Measurements from ENCODE around the gene TULP3. TPM values are rescaled to one million over a fixed set of nuclear protein-coding genes. Genes with fewer than 3 reads are reported as not detected.

TULP3 gene
- total and polyA plus RNA-seq, 2 of the 8 experiments (the other 6 are each of a cell fraction or from before 2014, with no cell fraction given), result 18.4 to 21.2 TPM

- H3K9ac ChIP-seq (replicated peaks in 1 of 4; ENCODE audit: extremely low read depth in 1 of 4, low read depth in 3 of 4, low read length in 3 of 4), result peak overlapping the region in 2 of 4 experiments; percentile 68 to 90; a peak in 2 of 7 replicates
- TF ChIP-seq JUND (IDR thresholded peaks at IDR 0.05; ENCODE audit: low read length) (no peak), TAF1 (IDR thresholded peaks at IDR 0.05; ENCODE audit: low read depth, low read length) (no peak), CHD2 (IDR thresholded peaks at IDR 0.05; ENCODE audit: low read length) (no peak), CBX8 (IDR thresholded peaks at IDR 0.05; ENCODE audit: borderline replicate concordance, low read depth, low read length) (no peak), TEAD4 (IDR thresholded peaks at IDR 0.05; ENCODE audit: low read depth, low read length) (no peak), SP2 (IDR thresholded peaks at IDR 0.05; ENCODE audit: low read length) (no peak), KDM4A (IDR thresholded peaks at IDR 0.05; ENCODE audit: low read depth, low read length, severe bottlenecking) (no peak), E2F6 (IDR thresholded peaks at IDR 0.05) (no peak), RBBP5 (IDR thresholded peaks at IDR 0.05; ENCODE audit: borderline replicate concordance, low read depth, low read length) (no peak), PHF8 (conservative IDR thresholded peaks at IDR 0.05; ENCODE audit: low read depth, low read length) (no peak), SAP30 (IDR thresholded peaks at IDR 0.05; ENCODE audit: insufficient read depth, insufficient replicate concordance, low read length) (no peak), POLR2A (IDR thresholded peaks at IDR 0.05; ENCODE audit: control extremely low read depth in 1 of 2, low read depth in 2 of 2, low read length in 2 of 2) (no peak)
Observed at GRCh38 chr12:2960996-2961616, 70.4 kb downstream of the TULP3 start.

More at GRCh38 chr12:2960996-2961616, 70.4 kb downstream of the TULP3 start:
- peak in 1 of 2 experiments; percentile 49 for DNase-seq (ENCODE audit: low read depth in 1 of 2, low spot score in 2 of 2)
- no peak overlapping the region for H3K14ac ChIP-seq (ENCODE audit: insufficient read length)
- H3K4me1 ChIP-seq (replicated peaks in 1 of 4; ENCODE audit: control insufficient read depth in 3 of 4, insufficient read depth in 4 of 4, low read length in 3 of 4), result peaks cover 11 to 41% (median 22%) of the 10 kb centered on the region in 4 experiments
- 30% methylated on average over 10 of the region's 10 CpGs; no CpG with 5 or more reads in 1 of the 2 experiments for WGBS, 2 experiments (ENCODE audit: extremely low coverage in 1 of 2, insufficient coverage in 1 of 2, insufficient read length in 1 of 2, insufficient replicate concordance in 2 of 2, low coverage in 1 of 2, low lambda C conversion rate in 2 of 2, missing lambda C conversion rate in 1 of 2)
- no peak overlapping the region for H3K27ac ChIP-seq (ENCODE audit: low read depth, low read length)
- no peak overlapping the region for H2BK120ac ChIP-seq (replicated peaks; ENCODE audit: low read depth, low read length)
- H2BK12ac ChIP-seq (ENCODE audit: low read depth, low read length), result peak overlapping the region; percentile 92; the same call in 1 of the 2 replicates
- peak overlapping the region; percentile 13 for H4K91ac ChIP-seq (replicated peaks; ENCODE audit: insufficient read length, low read length)
- peaks cover 22 to 62% of the 10 kb centered on the region in 2 experiments for H3K79me2 ChIP-seq (ENCODE audit: control insufficient read depth in 1 of 2, insufficient read depth in 2 of 2, low read length in 2 of 2)
- H3K4ac ChIP-seq (replicated peaks; ENCODE audit: insufficient read length, low read depth, low read length), result no peak overlapping the region
- no peak overlapping the region for H4K8ac ChIP-seq (ENCODE audit: extremely low read depth, insufficient read depth, low read length)
- POLR2A ChIA-PET (ENCODE audit: partially characterized antibody), result interaction anchor here (0.6 to 6.1 kb wide), 25 partner anchors 8 to 530 kb away, joined by 3 to 37 read pairs (median 4); partner anchors contain the start of genes PRMT8 and TULP3
- no peaks in the 10 kb centered on the region for H3K9me3 ChIP-seq (ENCODE audit: insufficient read depth in 2 of 2, low read depth in 1 of 2, low read length in 1 of 2)
- H2AK5ac ChIP-seq (ENCODE audit: low read depth, low read length), result peak overlapping the region; percentile 24; the same call in 1 of the 2 replicates
- H3K23ac ChIP-seq (ENCODE audit: insufficient read length), result no peak overlapping the region
- H2BK20ac ChIP-seq (ENCODE audit: low read length), result no peak overlapping the region; the same call in 1 of the 2 replicates
- peaks cover 0 to 5% (median 0%) of the 10 kb centered on the region in 4 experiments; a peak in 1 of 8 replicates for H3K36me3 ChIP-seq (ENCODE audit: control insufficient read depth in 2 of 4, insufficient read depth in 4 of 4, low read length in 3 of 4)
- H3K79me1 ChIP-seq (ENCODE audit: low read depth, low read length), result peaks cover 10% of the 10 kb centered on the region; the same call in 1 of the 2 replicates
- H3K23me2 ChIP-seq (ENCODE audit: low read depth, low read length), result peaks cover 27% of the 10 kb centered on the region
- FAIRE-seq, result no peak
- no peak overlapping the region for H3K56ac ChIP-seq (replicated peaks; ENCODE audit: insufficient read length, low read depth, low read length)
- no peak overlapping the region for H4K5ac ChIP-seq (ENCODE audit: insufficient read length, low read depth, low read length)
- peak overlapping the region; percentile 96; the same call in 1 of the 2 replicates for H2BK5ac ChIP-seq (ENCODE audit: low read depth, low read length)
- H2AFZ ChIP-seq (ENCODE audit: low read length), result no peak overlapping the region
- H2BK15ac ChIP-seq (ENCODE audit: low read length), result 0 out of 2 replicates have a peak overlapping the region, but pooled peaks have one; percentile 2
- peak overlapping the region; percentile 80 for H3K18ac ChIP-seq (ENCODE audit: extremely low read depth, low read length)
- CTCF ChIA-PET (ENCODE audit: partially characterized antibody), result interaction anchor here (0.9 to 1.8 kb wide), 10 partner anchors 13 to 107 kb away, joined by 3 to 6 read pairs (median 4); no protein-coding TSS in a partner anchor
- H4K20me1 ChIP-seq (replicated peaks in 1 of 2; ENCODE audit: control insufficient read depth in 1 of 2, insufficient read depth in 2 of 2, low read length in 2 of 2), result peaks cover 5 to 11% of the 10 kb centered on the region in 2 experiments
- peaks cover 0 to 6% (median 3%) of the 10 kb centered on the region in 4 experiments; a peak in 4 of 7 replicates for H3K27me3 ChIP-seq (replicated peaks in 1 of 4; ENCODE audit: control insufficient read depth in 3 of 4, extremely low read depth in 1 of 4, insufficient read depth in 3 of 4, low read length in 3 of 4)
- H3K4me3 ChIP-seq (ENCODE audit: extremely low read depth in 1 of 4, insufficient read depth in 2 of 4, low read depth in 3 of 4, low read length in 4 of 4), result peak overlapping the region; percentile 58 to 87 (median 72); a peak in 7 of 8 replicates
- peak overlapping the region; percentile 97 to 99 for H3K4me2 ChIP-seq (ENCODE audit: insufficient read depth in 1 of 2, low read depth in 2 of 2, low read length in 2 of 2)
